Breast epithelium (tissue), 4 donors: ENCODE results near the gene HIVEP3. TPM values are rescaled to one million over a fixed set of nuclear protein-coding genes. Genes with fewer than 3 reads are reported as not detected.

Experiments
- DNase-seq, 2 donors: peaks; one replicate each; pipeline ENCODE4 v3.0.0-alpha.2; 2019; ENCODE audit warnings: low spot score in 2 of 2
- H3K27ac ChIP-seq, 2 donors: fragments of 200-600 bp; sonication (generic) in 1 of 2; one replicate each; pipeline ENCODE4 v1.5.1; 2016 to 2019; ENCODE audit warnings: mild to moderate bottlenecking in 1 of 2
- H3K27me3 ChIP-seq, 2 donors: fragments of 200-600 bp; sonication (generic) in 1 of 2; one replicate each; pipeline versions ENCODE4 v1.5.1 to v1.6.0; 2017 to 2019; ENCODE audit warnings: control low read depth in 1 of 2, mild to moderate bottlenecking in 1 of 2
- H3K36me3 ChIP-seq: fragments of 200-600 bp; one replicate; pipeline ENCODE4 v1.5.1; 2019
- H3K4me1 ChIP-seq, 2 donors: fragments of 200-600 bp; sonication (generic); one replicate each; pipeline ENCODE4 v1.5.1; 2016 to 2019; ENCODE audit warnings: control low read depth in 1 of 2
- H3K4me3 ChIP-seq, 3 donors: fragments of 200-600 bp; sonication (generic); 1 replicate in 2 of 3; 2 replicates in 1 of 3; pipeline ENCODE4 v1.5.1; 2016 to 2019; ENCODE audit warnings: mild to moderate bottlenecking in 3 of 3, moderate library complexity in 2 of 3
- H3K9me3 ChIP-seq, 2 donors: fragments of 200-600 bp; sonication (generic) in 1 of 2; one replicate each; pipeline ENCODE4 v1.5.1; 2016 to 2019; ENCODE audit warnings: control low read depth in 1 of 2
- POLR2A ChIP-seq: fragments of 450-650 bp; IDR thresholded peaks from one replicate; pipeline ENCODE4 v1.6.1; 2016; ENCODE audit warnings: antibody characterized with exemption, mild to moderate bottlenecking, moderate library complexity
- POLR2AphosphoS5 ChIP-seq, 3 donors: sonication (generic); formaldehyde crosslinking; IDR thresholded peaks; one replicate each; pipeline ENCODE4 v1.6.1; 2017; ENCODE audit warnings: antibody characterized with exemption in 3 of 3
- intact Hi-C: fragments of 100-400 bp; cut with DNase I; formaldehyde crosslinking; loops from one replicate; pipeline ENCODE4 v1.15.1; 2023; ENCODE audit warnings: low total_unique reads
- total RNA-seq, 3 donors: library from RNA; depleted of rRNA; stranded (reverse); fragments of >200 nt; gene quantifications; one replicate each; pipeline ENCODE4 v1.1.0, GENCODE V29; 2016
- TF ChIP-seq, protein P1 (sequence below), 3 donors: fragments of 450-650 bp; IDR thresholded peaks; one replicate each; pipeline ENCODE4 v1.5.1; 2016 to 2017; ENCODE audit warnings: antibody characterized with exemption in 3 of 3, mild to moderate bottlenecking in 3 of 3, moderate library complexity in 3 of 3

HIVEP3 gene
- total RNA-seq, 3 donors from 2014 or later, result 3.5 to 13.5 (median 9.2) TPM

DNA sequence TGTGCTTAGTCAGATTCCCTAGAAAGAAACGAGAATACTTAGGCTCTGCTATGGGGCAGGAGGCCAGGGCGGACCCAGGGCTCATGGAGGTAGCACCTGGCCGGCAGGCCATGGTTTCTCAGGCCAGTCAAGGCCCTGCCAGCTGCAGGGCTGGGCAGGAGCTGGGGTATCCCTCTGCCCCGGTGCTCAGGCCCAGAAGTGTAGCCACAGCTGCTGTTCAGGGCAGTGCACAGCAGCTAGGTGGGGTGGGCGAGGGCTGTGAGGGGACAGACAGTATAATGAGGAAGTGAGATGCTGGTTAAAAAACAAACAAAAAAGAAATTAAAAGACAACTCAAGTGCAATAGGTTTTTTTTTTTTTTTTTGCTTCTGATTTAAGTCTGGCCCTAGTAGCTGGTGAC is 400.3 kb downstream of the HIVEP3 start:
- no peaks in the 10 kb centered on the region for H3K9me3 ChIP-seq
- TF ChIP-seq POLR2A, result no peak
- TF ChIP-seq, protein P1, sequence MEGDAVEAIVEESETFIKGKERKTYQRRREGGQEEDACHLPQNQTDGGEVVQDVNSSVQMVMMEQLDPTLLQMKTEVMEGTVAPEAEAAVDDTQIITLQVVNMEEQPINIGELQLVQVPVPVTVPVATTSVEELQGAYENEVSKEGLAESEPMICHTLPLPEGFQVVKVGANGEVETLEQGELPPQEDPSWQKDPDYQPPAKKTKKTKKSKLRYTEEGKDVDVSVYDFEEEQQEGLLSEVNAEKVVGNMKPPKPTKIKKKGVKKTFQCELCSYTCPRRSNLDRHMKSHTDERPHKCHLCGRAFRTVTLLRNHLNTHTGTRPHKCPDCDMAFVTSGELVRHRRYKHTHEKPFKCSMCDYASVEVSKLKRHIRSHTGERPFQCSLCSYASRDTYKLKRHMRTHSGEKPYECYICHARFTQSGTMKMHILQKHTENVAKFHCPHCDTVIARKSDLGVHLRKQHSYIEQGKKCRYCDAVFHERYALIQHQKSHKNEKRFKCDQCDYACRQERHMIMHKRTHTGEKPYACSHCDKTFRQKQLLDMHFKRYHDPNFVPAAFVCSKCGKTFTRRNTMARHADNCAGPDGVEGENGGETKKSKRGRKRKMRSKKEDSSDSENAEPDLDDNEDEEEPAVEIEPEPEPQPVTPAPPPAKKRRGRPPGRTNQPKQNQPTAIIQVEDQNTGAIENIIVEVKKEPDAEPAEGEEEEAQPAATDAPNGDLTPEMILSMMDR (IDR thresholded peaks at IDR 0.05), result no peak
- TF ChIP-seq POLR2AphosphoS5 (IDR thresholded peaks at IDR 0.05), result no peak
- no peaks in the 10 kb centered on the region for H3K36me3 ChIP-seq
- H3K27ac ChIP-seq, result no peak overlapping the region
- peaks cover 3 to 15% of the 10 kb centered on the region in 2 donors for H3K4me1 ChIP-seq
- intact Hi-C loops, result no loop called here
- no peak overlapping the region for H3K4me3 ChIP-seq
- DNase-seq, result no peak
- H3K27me3 ChIP-seq, result no peaks in the 10 kb centered on the region

DNA sequence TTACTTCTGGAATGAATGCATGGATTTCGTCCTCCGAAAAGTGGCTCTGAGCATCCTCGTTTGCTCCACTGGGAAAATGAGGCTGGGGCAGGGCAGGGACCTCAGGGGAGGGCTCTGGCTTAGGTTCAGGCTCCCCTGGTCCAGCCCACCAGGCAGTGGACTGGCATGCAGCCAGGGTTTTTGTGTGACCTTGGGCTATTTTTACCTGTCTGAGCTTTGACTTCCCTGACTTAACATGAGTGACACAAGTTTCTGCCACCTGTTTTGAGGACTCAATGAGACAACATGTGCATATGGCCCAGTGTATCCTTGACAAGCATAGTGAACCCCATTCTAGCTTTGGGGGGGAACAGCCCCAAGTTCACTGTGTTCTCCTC is 401.7 kb downstream of the HIVEP3 start:
- intact Hi-C loops, result no loop called here
- Histone ChIP-seq H3K36me3 (no peaks in the 10 kb centered on the region), H3K9me3 (no peaks in the 10 kb centered on the region), H3K4me1 (peaks cover 3 to 15% of the 10 kb centered on the region in 2 donors), H3K27ac (peak overlapping the region in 1 of 2 donors; percentile 77), H3K4me3 (peak overlapping the region in 1 of 3 donors; percentile 64), H3K27me3 (no peaks in the 10 kb centered on the region)
- TF ChIP-seq POLR2A (no peak), POLR2AphosphoS5 (IDR thresholded peaks at IDR 0.05) (no peak)
- TF ChIP-seq, protein P1 (IDR thresholded peaks at IDR 0.05), result no peak
- no peak for DNase-seq

DNA sequence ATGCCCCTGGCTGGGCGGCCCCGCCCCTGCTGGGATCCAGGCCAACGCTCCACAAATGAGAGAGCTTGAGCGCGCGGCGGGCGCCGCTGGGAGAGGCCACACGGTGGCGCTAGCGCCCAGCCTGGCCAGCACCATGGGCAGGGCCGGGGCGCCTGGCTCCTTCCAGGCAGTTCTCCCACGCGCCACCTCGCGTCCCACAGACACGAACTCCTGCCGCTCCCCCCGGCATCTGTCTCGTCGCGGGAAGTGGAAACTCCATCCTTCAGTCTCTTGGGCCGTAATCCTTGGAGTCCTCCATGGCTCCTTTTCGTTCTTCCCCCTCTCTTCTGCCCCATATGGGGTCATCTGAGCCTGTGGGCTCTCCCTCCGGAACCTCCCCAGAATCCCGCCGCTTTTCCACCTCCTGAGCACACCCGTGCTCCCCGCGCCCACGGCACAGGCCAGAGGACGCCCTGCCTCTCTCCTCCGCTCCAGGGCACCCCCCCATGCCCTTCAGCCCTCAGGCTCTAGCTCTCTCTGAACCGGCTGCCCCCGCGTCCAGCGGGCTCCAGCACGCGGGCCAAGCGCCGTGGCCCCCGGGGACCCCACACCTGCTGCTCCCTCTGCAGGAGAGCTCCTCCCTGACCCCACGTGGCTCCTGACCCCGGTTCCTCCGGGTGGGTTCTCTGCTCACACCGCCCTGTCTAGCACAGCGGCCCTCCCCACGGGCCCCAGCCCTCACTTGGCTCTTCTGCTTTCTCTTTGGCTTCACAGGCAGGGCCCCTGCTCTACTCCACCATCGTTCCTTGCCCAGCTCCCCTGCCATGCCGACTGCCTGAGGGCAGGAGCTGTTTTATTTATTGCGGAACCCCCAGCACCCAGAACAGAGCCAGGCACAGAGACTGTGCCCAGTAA is 402.3 kb downstream of the HIVEP3 start:
- Histone ChIP-seq H3K4me3 (peak overlapping the region; percentile 38 to 64 (median 52)), H3K27me3 (no peaks in the 10 kb centered on the region)
- TF ChIP-seq POLR2A, result no peak
- TF ChIP-seq, protein P1 (IDR thresholded peaks at IDR 0.05), result peak; percentile 67 to 83 (median 81)
- TF ChIP-seq POLR2AphosphoS5 (IDR thresholded peaks at IDR 0.05), result peak in 1 of 3 donors; percentile 14

DNA sequence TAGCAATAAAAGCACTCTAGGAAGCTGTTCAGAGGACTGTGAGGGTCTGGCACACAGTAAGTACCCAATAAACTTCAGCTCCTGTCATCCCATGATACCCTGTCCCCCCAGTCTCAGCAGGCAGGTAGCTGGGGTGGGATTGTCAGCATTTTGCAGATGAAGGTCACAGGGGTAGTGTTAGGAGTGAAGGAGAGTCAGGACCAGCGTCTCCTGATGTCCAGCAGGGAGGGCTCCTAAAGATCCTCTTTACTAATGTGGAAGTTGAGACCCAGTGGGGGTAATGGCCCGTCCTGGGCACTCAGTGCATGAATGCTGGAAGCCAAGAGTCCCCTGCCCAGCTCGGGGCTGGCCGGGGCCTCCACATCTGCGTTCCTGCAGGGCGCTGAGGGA is 402.9 kb downstream of the HIVEP3 start:
- no peak for DNase-seq
- no peaks in the 10 kb centered on the region for H3K9me3 ChIP-seq
- no peaks in the 10 kb centered on the region for H3K27me3 ChIP-seq
- no peak for TF ChIP-seq POLR2A
- TF ChIP-seq POLR2AphosphoS5 (IDR thresholded peaks at IDR 0.05), result no peak
- H3K36me3 ChIP-seq, result no peaks in the 10 kb centered on the region
- H3K4me1 ChIP-seq, result peaks cover 3 to 15% of the 10 kb centered on the region in 2 donors
- H3K27ac ChIP-seq, result peak overlapping the region; percentile 70 to 77
- intact Hi-C loops, result no loop called here
- H3K4me3 ChIP-seq, result peak overlapping the region in 2 of 3 donors; percentile 52 to 64

More for the DNA sequence above, 402.3 kb downstream of the HIVEP3 start:
- intact Hi-C loops, result no loop called here
- peaks cover 3 to 15% of the 10 kb centered on the region in 2 donors for H3K4me1 ChIP-seq
- H3K36me3 ChIP-seq, result no peaks in the 10 kb centered on the region
- peak overlapping the region; percentile 30 to 77 for H3K27ac ChIP-seq
- no peaks in the 10 kb centered on the region for H3K9me3 ChIP-seq
- peak; percentile 87 to 91 for DNase-seq

DNA sequence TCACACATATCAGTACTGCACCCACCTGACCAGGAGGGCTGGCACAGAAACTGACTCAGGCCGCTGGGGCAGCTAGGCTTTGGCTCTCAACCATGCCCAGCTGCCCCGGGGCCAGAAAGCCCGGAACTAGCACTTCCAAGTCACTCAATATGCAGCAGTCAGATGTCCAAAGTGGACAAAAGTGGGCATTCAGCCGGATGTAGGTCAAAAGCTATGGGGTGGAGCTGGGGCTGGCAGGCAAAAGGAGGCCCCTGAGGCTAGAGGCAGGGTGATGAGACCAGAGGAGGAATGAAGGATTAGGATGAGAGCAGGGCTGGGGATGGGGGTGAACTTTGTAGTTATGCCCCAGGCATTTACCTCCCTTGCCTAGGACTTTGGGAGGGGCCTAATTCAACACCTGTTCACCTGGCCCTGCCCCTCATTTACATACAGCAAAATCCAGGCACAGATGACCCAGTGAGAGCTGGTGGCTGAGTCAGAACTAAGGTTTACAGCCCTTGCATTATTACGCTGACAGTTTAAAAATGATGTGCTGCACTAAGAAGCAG is 403.5 kb downstream of the HIVEP3 start:
- no peaks in the 10 kb centered on the region for H3K27me3 ChIP-seq

DNA sequence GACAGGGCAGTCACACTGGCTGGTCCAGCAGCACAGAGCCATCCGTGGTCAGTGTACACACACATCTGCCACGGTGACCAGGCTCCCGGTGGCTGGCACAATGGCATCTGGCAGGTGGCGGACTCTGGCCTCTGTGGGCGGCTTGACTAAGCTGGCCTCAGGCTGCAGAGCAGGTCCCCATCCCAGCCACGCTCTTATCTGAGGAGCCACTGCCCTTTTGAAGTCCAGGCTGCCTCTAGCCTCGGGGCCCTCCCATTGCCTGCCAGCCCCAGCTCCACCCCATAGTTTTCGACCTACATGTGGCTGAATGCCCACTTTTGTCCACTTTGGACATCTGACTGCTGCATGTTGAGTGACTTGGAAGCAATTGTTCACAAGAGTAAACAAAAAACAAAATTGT is 404.3 kb downstream of the HIVEP3 start:
- intact Hi-C loops, result no loop called here
- Histone ChIP-seq H3K4me3 (no peak overlapping the region), H3K9me3 (no peaks in the 10 kb centered on the region), H3K4me1 (peaks cover 3 to 15% of the 10 kb centered on the region in 2 donors), H3K36me3 (no peaks in the 10 kb centered on the region), H3K27ac (peak overlapping the region; percentile 70 to 77), H3K27me3 (no peaks in the 10 kb centered on the region)
- DNase-seq, result no peak
- no peak for TF ChIP-seq POLR2AphosphoS5 (IDR thresholded peaks at IDR 0.05)
- TF ChIP-seq POLR2A, result no peak

More for the DNA sequence above, 403.5 kb downstream of the HIVEP3 start:
- TF ChIP-seq POLR2AphosphoS5 (IDR thresholded peaks at IDR 0.05) (peak in 1 of 3 donors; percentile 39), POLR2A (no peak)
- H3K9me3 ChIP-seq, result no peaks in the 10 kb centered on the region
- H3K4me1 ChIP-seq, result peaks cover 3 to 15% of the 10 kb centered on the region in 2 donors
- no peaks in the 10 kb centered on the region for H3K36me3 ChIP-seq
- H3K27ac ChIP-seq, result peak overlapping the region; percentile 70 to 77
- H3K4me3 ChIP-seq, result no peak overlapping the region
- DNase-seq, result peak; percentile 75 to 84
- intact Hi-C loops, result no loop called here
